Loucy (cell line): ENCODE measurements around the gene GPT2.

Experiments used
- H2AFZ ChIP-seq: fragments of 200-600 bp; sonication (generic); 2 replicates; pipeline ENCODE4 v1.6.0; 2016; ENCODE audit warnings: antibody characterized with exemption, mild to moderate bottlenecking, low read length, moderate library complexity
- H3F3A ChIP-seq: fragments of 200-600 bp; 2 replicates; pipeline ENCODE4 v1.6.0; 2016; ENCODE audit warnings: antibody characterized with exemption, low read depth, mild to moderate bottlenecking
- H3K27me3 ChIP-seq: fragments of 200-600 bp; sonication (generic); 2 replicates; pipeline ENCODE4 v1.6.1; 2014; ENCODE audit warnings: low read length, mild to moderate bottlenecking; ENCODE audit not compliant: insufficient read depth, poor library complexity, severe bottlenecking
- H3K36me3 ChIP-seq: fragments of 200-600 bp; sonication (generic); 2 replicates; pipeline ENCODE4 v1.6.1; 2016; ENCODE audit warnings: low read length; ENCODE audit not compliant: insufficient read depth
- H3K4me1 ChIP-seq: fragments of 200-600 bp; sonication (generic); 2 replicates; pipeline ENCODE4 v1.5.1; 2014; ENCODE audit warnings: low read length, mild to moderate bottlenecking; ENCODE audit not compliant: insufficient read depth, poor library complexity, severe bottlenecking
- H3K4me2 ChIP-seq: fragments of 200-600 bp; sonication (generic); 2 replicates; pipeline ENCODE4 v1.6.0; 2014; ENCODE audit warnings: antibody characterized with exemption, low read length, low read depth, mild to moderate bottlenecking; ENCODE audit not compliant: poor library complexity, severe bottlenecking
- H3K4me3 ChIP-seq: fragments of 200-600 bp; sonication (generic); 2 replicates; pipeline ENCODE4 v1.5.1; 2014; ENCODE audit warnings: low read length, mild to moderate bottlenecking, mixed read lengths; ENCODE audit not compliant: poor library complexity, severe bottlenecking
- H3K79me2 ChIP-seq: fragments of 200-600 bp; sonication (generic); 2 replicates; pipeline ENCODE4 v1.6.1; 2014; ENCODE audit warnings: low read length; ENCODE audit not compliant: insufficient read depth
- H3K9ac ChIP-seq: fragments of 200-600 bp; sonication (generic); 2 replicates; pipeline ENCODE4 v1.6.0; 2014; ENCODE audit warnings: mild to moderate bottlenecking, low read depth, low read length, moderate library complexity; ENCODE audit not compliant: poor library complexity, severe bottlenecking
- H3K9me2 ChIP-seq: fragments of 200-600 bp; sonication (generic); replicated peaks from 2 replicates; pipeline ENCODE4 v1.6.1; 2016; ENCODE audit warnings: low read depth, low read length, mixed read lengths
- H3K9me3 ChIP-seq: fragments of 200-600 bp; sonication (generic); 2 replicates; pipeline ENCODE4 v1.6.1; 2014; ENCODE audit warnings: mild to moderate bottlenecking, antibody characterized with exemption, low read length, low read depth; ENCODE audit not compliant: insufficient read depth
- H4K20me1 ChIP-seq: fragments of 200-600 bp; sonication (generic); 2 replicates; pipeline ENCODE4 v1.6.0; 2014; ENCODE audit warnings: antibody characterized with exemption, low read length, mild to moderate bottlenecking; ENCODE audit not compliant: insufficient read depth, poor library complexity, severe bottlenecking
- EZH2phosphoT487 ChIP-seq: fragments of 200-600 bp; IDR thresholded peaks from 2 replicates; pipeline ENCODE4 v1.6.1; 2018; ENCODE audit warnings: antibody characterized with exemption, mild to moderate bottlenecking, moderate library complexity, borderline replicate concordance
- TF ChIP-seq, protein P1 (sequence below): fragments of 200-600 bp; sonication (generic); conservative IDR thresholded peaks from 2 replicates; pipeline ENCODE4 v1.5.1; 2014; ENCODE audit warnings: mild to moderate bottlenecking, antibody characterized with exemption, low read length

GPT2 gene

GRCh38 chr16:46972429-46973206, 88.5 kb downstream of the GPT2 start:
- Histone ChIP-seq H3K9ac (peak overlapping the region; percentile 88), H2AFZ (peak overlapping the region; percentile 62), H4K20me1 (peaks cover 50% of the 10 kb centered on the region), H3K36me3 (peaks cover 27% of the 10 kb centered on the region; the same call in 1 of the 2 replicates), H3K9me3 (no peaks in the 10 kb centered on the region), H3K4me3 (peak overlapping the region; percentile 94), H3K27me3 (no peaks in the 10 kb centered on the region), H3K79me2 (peaks cover 67% of the 10 kb centered on the region), H3K4me2 (peak overlapping the region; percentile 97), H3F3A (no peaks in the 10 kb centered on the region), H3K9me2 (no peaks in the 10 kb centered on the region), H3K4me1 (peaks cover 40% of the 10 kb centered on the region)
- TF ChIP-seq EZH2phosphoT487 = no peak
- TF ChIP-seq, protein P1, sequence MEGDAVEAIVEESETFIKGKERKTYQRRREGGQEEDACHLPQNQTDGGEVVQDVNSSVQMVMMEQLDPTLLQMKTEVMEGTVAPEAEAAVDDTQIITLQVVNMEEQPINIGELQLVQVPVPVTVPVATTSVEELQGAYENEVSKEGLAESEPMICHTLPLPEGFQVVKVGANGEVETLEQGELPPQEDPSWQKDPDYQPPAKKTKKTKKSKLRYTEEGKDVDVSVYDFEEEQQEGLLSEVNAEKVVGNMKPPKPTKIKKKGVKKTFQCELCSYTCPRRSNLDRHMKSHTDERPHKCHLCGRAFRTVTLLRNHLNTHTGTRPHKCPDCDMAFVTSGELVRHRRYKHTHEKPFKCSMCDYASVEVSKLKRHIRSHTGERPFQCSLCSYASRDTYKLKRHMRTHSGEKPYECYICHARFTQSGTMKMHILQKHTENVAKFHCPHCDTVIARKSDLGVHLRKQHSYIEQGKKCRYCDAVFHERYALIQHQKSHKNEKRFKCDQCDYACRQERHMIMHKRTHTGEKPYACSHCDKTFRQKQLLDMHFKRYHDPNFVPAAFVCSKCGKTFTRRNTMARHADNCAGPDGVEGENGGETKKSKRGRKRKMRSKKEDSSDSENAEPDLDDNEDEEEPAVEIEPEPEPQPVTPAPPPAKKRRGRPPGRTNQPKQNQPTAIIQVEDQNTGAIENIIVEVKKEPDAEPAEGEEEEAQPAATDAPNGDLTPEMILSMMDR = no peak

GRCh38 chr16:46973207-46973995, 89.2 kb downstream of the GPT2 start, which contains the start of gene DNAJA2:
TSS of gene DNAJA2 (minus strand) at chr16:46973674. CDS start at chr16:46973572, 102 bp downstream.
- no peaks in the 10 kb centered on the region for H3K9me2 ChIP-seq
- H3K9me3 ChIP-seq = no peaks in the 10 kb centered on the region
- H3K9ac ChIP-seq = peak within 1 kb of the TSS; percentile 88
- peak within 1 kb of the TSS; percentile 94 for H3K4me3 ChIP-seq
- no peaks in the 10 kb centered on the region for H3K27me3 ChIP-seq
- TF ChIP-seq EZH2phosphoT487 = no peak
- TF ChIP-seq, protein P1 = no peak
- H2AFZ ChIP-seq = peak within 1 kb of the TSS; percentile 78
- peaks cover 42% of the 10 kb centered on the region for H4K20me1 ChIP-seq
- H3K4me1 ChIP-seq = peaks cover 40% of the 10 kb centered on the region
- H3K79me2 ChIP-seq = peaks cover 59% of the 10 kb centered on the region
- H3K4me2 ChIP-seq = peak within 1 kb of the TSS; percentile 97
- H3K36me3 ChIP-seq = peaks cover 19% of the 10 kb centered on the region; the same call in 1 of the 2 replicates
- H3F3A ChIP-seq = no peaks in the 10 kb centered on the region

- H3K79me2 ChIP-seq = peaks cover 53% of the 10 kb centered on the region
Observed at GRCh38 chr16:46973996-46974324, 89.8 kb downstream of the GPT2 start.

More at GRCh38 chr16:46973996-46974324, 89.8 kb downstream of the GPT2 start:
- Histone ChIP-seq H3K9me3 (no peaks in the 10 kb centered on the region), H3K4me3 (peak overlapping the region; percentile 94), H3K9me2 (no peaks in the 10 kb centered on the region), H3K27me3 (no peaks in the 10 kb centered on the region), H3F3A (no peaks in the 10 kb centered on the region), H3K4me2 (peak overlapping the region; percentile 85), H3K4me1 (peaks cover 37% of the 10 kb centered on the region), H4K20me1 (peaks cover 37% of the 10 kb centered on the region), H3K36me3 (peaks cover 13% of the 10 kb centered on the region; the same call in 1 of the 2 replicates), H3K9ac (peak overlapping the region; percentile 88), H2AFZ (peak overlapping the region; percentile 78)
- no peak for TF ChIP-seq EZH2phosphoT487
- TF ChIP-seq, protein P1 = no peak
